Nucleus accumbens (tissue), 56 donors: ENCODE results near the gene UMAD1.

ENCODE experiments used
- DNase-seq, 56 donors: peaks; one replicate each; lab custom pipeline; 2025; lab: John Stamatoyannopoulos, UW

Gene UMAD1

DNA sequence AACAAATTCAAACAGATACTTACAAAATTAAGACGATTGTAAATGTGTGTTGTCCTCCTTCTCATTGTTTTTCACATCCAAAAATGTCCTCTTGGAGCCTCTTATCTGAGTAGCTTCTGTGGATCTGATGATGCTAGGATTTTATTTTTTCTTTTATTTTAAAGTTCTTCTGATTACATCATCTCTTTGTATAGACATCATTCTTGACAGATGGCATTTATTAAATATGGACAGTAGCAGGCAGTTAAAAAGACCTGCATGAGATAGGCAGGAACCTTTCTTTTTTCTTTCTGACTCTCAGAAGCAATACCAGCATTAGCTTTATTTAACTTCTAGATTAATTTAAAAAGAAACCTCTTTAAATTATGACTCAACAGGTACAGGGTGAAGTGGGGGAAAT is 77.9 kb downstream of the UMAD1 start, which contains the start of gene RPA3:
RPA3 (minus strand) TSS at position 116 of the 400 bp plus-strand sequence. CDS start 78,189 bp downstream, outside the sequence.
- no peak for DNase-seq

DNA sequence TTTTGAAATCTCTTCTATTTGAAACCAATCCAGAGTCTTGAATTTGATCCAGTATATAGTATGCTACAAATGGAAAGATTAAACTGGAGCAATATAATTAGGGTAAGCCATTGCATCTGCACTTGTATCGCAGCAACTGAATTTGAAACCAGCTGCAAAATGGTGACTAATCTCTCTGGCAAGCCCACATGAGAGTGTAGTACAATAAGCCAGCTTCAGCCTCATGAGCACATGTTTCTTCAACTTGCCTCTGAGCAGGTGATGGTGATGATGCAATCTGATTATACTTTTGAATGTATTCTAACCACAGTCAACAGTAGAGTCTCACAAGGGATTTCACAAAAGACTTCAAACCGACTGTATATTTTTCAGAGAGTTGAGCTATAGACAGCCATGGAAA is 78.7 kb downstream of the UMAD1 start:
- DNase-seq, result peak in 27 of 56 donors; percentile 1 to 67 (median 15)

DNA sequence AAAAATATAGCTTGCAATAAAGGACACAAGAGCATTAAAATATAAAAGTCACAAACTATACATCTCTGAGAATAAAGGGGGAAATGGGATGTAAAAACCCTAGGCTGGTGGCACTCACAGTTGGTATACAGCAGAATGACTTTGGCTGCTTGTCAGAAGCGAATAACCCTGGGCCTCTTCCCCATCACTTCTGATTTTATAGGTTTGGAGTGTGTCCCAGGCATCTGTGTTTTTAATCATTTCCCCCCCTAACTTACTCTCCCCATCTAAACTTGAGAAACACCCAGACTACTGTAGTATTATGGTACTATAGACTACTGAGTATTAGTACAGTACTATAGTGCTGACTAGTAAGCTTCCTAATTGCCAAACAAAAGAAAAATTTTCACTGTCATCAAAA is 79.6 kb downstream of the UMAD1 start:
- no peak for DNase-seq

DNA sequence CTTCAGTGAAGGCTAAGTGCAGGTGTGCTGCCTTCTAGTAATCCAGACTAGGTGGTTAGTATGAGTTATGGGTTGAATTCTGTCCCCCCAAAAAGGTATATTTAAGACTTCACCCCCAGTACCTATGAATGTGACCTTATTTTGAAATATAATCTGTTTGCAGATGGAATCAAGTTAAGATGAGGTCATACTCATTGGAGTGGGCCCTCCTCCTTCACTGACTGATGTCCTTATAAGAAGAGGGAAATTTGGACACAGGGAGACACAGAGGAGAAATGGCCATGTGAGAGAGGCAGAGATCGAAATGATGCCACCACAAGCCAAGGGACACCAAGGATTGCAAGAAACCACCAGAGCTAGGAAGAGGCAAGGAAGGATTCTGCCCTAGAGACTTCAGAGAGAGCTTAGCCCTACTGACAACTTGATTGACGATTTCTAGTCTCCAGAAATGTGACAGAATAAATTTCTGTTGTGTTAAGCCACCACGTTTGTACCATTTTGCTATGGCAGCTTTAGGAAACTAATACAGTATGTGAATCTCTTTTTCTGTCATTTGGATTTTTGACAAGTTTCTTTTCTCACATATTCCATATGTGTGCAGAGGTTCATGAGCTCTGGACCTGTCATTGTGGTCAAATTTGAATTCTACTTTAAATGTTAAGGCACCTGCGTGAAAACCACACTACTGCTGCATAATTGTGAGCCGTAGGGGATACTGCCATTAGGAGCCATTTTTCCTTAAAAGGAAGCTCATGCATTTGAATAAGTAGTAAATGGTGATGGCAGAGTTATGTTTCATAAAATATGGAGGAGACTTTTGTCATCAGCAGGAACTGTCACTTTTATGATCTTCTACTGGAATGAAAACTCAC is 80.4 kb downstream of the UMAD1 start:
- DNase-seq, result no peak

DNA sequence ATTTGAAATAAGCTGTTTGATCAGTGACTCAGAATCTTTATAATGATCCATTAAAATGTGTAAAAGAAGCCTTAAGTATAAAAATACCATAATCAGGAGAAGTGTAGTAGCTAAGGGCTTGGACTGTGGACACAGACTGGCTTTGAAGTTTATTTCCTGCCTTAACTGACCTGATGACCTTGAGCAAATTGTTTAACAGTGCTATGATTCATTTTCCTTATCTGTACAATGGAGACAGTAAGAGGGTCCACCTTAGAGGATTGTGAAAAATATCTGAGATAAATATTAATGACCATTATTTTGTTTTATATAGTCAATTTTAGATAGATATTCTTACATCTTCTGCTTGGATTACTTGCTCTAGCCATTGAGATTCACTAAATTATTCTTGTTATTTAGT is 91.2 kb downstream of the UMAD1 start:
- DNase-seq, result no peak

DNA sequence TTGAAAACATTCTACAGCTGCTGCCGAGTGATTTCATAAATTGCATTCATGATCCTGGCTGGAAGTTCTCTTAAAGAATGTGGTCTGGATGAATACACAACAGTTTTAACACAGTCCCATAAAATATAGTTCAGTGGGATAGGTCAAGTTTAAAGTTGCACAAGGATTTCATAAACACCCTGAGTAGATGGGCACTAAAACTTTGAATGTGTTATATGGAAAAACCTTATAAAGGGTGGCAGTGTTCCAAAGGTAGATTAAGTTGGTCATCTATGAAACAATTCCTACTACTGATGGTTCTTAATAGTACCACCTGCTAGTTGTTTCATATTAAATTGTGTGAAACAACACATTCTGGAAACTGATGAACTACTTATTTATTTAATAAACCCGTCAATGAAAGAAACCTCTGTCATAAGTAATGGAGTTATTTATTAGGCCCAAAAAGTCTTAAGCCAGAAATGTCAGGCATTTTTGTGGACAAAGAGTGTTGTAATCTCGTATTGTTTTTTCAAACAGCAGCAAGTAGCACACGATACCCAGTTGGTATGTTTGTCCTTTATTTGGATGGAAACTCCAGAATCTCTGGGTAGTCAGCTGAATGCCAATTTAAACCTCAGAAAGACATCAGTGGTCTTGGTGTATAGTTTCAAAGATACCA is 92.2 kb downstream of the UMAD1 start:
- DNase-seq, result no peak

DNA sequence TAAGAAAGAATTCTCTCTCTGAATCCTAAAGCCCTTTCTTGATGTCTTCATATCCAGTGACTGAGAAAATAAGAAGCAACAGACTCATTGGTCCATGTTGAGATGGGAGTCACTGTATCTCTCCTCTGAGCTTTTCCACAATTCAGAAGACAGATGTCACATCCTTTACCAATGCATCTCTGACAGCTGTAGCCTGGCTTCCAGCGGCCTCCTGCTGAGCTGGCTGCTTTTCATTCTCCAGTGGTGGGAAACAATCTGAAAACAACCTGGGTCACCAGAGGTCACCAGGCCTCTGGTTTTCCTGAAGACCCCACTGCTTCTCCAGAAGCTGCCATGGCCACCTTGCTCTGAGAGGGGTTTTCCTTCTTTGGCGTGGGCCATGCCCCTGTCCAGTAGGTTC is 96.1 kb downstream of the UMAD1 start:
- no peak for DNase-seq

DNA sequence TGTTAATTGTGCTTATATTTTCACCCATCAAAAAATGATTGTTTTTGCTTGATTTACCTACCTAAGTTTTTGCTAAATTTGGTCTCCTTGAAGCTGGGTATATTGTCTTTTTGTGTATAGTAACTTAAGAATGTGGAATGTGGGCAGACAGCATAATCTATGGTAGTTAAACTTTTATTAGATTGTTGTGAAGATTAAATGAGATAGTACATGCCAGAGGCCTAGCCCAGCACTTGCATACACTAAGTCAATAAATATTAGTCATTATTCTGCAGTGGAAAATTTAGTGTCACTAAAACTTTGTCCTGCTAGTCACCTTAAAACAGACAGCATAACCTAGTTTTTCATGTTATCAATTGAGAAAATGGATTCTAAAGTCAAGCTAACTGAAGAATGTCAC is 97.1 kb downstream of the UMAD1 start:
- no peak for DNase-seq

DNA sequence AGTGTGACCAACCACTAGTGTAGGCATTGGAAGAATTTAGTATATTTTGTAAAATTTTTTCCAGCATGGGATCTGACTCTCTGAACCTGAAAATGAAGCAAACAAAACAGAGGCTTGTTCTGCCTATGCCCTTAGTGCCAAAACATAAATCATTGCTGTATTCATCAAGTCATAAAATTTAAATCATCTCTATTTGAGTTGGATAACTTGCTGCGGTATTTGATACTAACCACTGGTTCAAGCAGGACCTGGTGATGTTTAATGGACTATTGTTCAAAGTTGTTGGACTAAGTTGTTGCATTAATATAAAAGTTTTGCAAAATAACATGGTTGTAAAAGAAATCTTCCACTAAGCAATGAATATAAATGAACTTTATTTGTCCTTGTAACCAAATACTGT is 97.6 kb downstream of the UMAD1 start:
- no peak for DNase-seq

DNA sequence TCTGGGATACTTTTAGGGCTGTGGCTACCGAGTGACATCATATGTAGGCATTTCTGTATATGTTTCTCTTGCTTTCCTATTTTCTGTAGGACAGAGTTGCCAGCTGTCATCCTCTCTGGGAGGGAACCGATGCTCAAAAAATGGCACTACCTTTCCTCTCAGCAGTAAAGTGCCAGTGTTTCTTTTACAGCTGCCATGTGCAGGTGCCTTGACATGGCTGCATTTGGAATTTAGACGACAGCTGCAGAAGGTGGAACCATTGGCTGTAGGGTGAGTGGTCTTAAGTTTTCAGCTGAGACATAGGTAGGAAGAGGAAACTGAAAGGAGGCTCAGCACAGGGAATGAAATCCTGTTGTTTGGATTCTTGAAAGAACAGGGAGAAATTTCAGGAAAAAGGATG is 98.1 kb downstream of the UMAD1 start:
- DNase-seq, result no peak

DNA sequence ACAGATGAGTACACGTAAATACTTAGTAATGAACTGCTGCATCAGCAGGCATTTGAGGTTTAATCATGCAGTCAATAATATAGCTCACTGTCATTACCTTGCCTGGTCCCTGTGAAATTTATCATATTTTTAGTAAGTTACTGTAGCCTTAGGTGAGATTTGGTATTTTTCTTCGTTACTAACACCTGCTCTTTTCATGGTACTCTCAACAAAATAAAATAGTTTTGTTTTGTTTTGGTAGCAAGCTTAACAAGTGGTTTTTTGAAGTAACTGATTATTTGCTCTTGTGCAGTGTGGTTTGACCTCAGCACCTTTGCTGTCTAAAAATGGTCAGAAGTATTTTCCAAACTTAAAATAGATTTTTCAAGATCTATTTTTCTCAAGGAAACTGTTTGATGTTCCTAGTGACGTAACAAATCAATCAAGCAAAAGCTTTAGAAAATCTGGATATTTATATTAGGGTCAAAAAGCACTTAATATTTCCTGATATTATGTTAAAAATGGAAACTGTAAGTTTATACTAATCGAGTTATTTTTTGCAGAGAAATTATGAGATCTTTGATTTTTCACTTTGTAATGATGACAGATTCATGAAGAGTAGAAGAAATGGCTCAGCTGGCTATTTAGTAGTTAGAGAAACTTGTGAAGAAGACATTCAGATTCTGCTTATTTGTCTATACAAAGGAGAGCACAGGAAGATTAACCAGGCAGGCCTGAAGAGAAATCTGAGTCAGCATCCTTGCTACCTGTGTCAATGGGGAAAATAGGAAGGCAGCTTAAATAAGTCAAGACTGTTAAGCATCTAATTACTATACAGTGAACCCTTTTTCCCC is 98.9 kb downstream of the UMAD1 start:
- DNase-seq, result no peak

DNA sequence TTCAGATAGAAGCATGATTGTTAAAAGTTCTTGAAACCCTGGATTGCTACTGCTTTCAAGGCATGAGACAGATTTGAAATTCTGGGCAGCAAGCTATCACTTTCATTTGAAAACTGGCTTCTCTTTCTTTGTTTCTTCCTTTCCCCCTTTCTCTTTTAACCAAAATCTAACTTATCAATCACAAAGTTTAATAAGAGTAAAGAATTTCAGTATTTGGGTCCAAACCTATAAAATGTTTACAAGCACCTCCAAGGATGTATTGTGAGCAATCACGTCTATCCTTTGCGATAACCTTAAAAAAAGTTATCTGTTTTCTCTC is 99.4 kb downstream of the UMAD1 start:
- no peak for DNase-seq

DNA sequence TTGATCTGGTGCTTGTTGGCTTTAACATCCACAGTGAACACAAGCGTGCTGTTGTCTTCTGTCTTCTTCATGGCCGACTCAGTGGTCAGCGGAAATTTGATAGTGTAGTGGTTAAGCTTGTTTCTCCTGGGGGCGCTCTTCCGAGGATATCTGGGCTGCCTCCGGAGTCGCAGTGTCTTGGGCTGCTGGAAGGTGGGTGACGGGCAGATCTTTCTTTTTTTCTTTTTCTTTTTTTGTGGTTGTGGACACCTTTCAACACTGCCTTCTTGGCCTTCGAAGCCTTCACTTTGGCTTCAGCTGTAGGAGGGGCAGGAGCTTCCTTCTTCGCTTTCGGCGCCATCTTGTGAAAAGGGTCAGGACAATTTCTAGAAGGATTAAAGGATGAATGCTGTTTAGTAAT is 101.7 kb downstream of the UMAD1 start:
- no peak for DNase-seq

DNA sequence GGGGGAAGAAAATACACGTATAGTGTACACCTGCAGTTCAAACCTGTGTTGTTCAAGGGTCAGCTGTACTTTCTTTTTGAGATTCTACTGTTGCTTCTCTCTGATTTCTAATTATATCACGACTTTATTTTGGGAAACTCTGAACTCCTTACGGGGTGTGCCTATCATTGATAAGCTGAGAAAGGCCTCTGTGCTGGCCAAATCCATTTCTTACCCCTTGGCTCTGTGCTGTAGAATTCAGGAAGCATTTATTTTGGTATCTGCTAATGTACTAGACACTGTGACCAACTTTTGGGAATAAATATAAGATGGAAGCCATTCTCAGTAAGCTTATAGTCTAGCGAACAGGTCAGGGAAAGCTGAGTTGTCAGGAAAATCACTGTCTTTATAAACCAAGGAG is 104.7 kb downstream of the UMAD1 start:
- no peak for DNase-seq

DNA sequence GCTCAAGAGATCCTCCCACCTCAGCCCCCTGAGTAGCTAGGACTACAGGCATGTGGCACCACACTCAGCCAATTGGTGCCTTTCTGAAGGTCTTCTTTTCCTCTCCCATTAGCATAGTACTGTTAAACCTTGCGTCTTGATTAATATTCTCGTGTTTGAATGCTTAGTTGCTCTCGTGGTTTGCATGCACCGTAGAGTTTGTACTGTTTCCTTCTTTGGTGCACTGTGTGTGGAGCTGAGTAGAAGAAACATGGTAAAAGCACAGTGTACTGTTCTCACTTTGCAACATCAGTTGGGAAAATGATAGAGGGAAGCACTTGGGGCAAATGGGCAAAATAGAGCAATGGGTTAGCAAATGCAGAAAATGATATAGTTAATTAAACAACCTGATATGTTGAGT is 105.4 kb downstream of the UMAD1 start:
- no peak for DNase-seq

DNA sequence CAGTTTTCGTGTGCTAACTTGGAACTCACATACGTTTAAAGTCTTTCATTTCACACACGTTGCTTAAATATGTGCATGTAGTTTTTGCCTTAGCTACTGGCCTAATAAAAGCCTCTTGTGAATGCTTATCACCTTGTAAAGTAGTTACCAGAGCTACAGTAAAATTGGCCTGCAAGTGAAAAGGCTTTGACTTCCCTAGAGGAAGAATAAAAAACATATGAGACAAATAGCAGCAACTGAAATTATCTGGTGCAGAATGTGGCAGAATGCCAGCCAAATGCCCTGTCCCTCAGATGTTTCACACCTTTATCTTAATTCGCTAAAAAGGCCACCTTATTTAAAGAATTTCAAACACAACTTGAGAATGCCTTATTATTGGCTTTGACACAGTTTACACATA is 105.9 kb downstream of the UMAD1 start:
- DNase-seq, result no peak

DNA sequence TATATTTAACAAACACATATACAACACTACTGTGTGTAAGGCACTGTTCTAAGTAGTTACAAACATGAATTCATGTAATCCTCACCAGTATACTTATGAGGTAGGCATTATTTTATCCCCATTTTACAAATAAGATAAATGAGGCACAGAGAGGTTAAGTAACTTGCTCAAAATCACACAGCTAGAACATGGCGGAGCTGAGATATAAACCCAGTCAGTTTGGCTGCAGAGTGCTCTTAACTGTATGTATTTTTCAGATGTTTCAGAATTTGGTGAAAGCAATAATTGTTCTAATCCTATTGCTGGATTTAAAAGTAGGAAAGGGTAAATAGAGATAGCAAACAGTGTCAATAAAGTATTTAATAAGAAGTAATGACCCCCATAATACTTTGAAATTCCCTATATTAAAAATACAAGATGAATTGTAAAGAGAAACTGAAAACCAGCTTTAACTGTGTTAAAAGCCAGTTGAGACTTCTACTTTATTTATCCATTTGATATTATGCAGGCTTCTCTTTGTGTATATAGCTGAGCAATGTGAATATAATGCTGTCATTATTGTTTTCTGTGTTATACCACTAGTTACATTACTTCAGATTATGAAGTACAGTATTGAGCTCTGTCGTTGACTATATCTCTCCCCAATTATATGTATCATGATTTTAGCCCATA is 110.2 kb downstream of the UMAD1 start:
- DNase-seq, result no peak

DNA sequence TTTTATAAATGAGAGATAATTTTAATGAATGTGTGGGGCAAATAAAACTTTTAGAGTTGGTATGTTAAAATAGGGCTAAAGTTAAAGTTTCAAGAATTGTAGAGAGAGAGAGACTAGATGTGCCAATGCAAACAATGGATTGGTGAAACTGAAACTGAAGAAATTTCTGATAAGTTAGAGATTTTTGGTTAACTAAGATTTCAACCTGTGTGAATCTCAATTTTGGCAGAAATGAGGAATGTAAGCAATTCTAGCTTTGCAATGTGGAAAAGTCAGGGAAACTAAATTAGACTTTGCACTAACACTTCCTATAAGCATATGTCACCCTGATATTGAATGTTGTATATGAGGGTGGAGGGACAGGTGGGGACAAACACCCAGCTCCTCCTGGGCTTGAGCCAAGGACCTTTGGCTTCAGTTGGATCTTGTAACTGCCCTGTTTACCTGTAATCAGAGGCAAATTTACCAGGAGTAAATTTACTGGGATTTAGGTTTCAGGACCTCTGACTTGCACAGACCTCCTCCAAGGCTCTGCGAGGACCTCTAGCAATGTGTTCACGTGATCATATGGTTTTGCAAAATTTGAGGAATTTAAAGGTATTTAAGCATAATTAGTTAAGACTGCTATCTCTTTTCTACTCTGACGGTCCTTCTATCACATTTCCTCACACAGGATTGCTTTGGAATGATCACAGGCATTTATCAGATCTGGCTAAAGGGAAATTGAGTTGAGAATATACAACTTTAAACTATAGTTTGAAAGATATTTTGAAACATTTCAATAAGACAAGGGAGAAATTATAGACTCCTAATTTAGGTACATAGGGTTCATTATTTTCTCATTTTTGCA is 110.9 kb downstream of the UMAD1 start:
- DNase-seq, result no peak

DNA sequence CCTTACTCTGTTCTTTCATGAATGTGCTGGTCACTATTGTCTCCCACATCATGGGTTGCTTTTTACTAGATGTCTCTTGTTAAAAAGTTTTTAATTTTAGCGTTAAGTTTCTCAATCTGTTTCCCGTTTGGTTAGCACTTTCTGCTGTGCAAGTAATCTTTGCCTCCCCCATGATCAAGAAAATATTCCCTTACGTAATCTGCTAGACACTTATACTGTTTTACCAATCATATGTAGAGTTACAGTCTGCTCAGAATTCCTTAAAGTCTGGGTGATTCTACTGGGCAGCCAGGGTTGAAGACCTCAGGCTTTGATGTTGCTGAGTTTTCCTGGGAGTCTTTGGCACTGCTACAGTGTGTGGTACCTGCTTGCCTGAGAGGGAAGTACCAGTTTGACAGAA is 116.0 kb downstream of the UMAD1 start:
- no peak for DNase-seq

DNA sequence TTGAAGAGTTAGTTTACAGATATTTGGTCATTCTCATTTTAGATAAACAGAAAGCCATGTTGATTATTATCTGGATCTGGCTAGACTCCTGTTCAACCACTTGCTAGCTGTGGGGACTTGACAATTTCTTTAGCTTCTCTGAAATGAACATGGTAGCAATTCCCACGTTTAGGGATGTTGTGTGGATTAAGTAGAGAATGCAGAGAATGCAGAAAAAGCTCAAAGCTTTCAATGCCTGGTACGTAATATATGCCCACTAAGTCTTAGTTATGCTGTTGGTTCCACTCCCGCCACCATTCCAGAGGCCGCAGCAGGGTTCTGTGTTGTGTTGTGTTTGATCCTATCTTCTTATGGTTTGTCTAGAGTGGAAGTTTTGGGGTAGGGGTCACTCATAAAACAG is 117.0 kb downstream of the UMAD1 start:
- DNase-seq, result no peak
